WTC11 (cell line): ENCODE results near the gene SPACA7. TPM values are rescaled to one million over a fixed set of nuclear protein-coding genes. Genes with fewer than 3 reads are reported as not detected.

ENCODE experiments used
- ATAC-seq: fragments of 200-7000 bp; cut with Tn5 transposase; 2 replicates; pipeline ENCODE4 v1.10.0; 2021; ENCODE audit warnings: mild to moderate bottlenecking, moderate library complexity
- CTCF ChIA-PET: fragments of 300-600 bp; sonication (Branson Sonifier 250); formaldehyde crosslinking; loops from one replicate; lab custom pipeline; 2021; ENCODE audit warnings: antibody characterized with exemption; lab: Charles Lee
- POLR2A ChIA-PET: fragments of 350-600 bp; sonication (Branson Sonifier 250); formaldehyde crosslinking; loops from one replicate; lab custom pipeline; 2021; ENCODE audit warnings: antibody characterized with exemption; lab: Charles Lee
- DNase-seq: peaks from one replicate; pipeline ENCODE4 v3.0.0; 2021; ENCODE audit warnings: low spot score
- H3K27ac Mint-ChIP-seq: 2 replicates; pipeline ENCODE4 v1.8.0; 2021; ENCODE audit warnings: mixed read lengths
- H3K27me3 Mint-ChIP-seq: 2 replicates; pipeline ENCODE4 v1.8.0; 2021; ENCODE audit warnings: low read depth, mild to moderate bottlenecking, moderate library complexity, mixed read lengths
- H3K36me3 Mint-ChIP-seq: 2 replicates; pipeline ENCODE4 v1.8.0; 2021; ENCODE audit warnings: mixed read lengths
- H3K4me1 Mint-ChIP-seq: 2 replicates; pipeline ENCODE4 v1.8.0; 2022; ENCODE audit warnings: mixed read lengths
- H3K4me3 Mint-ChIP-seq: 2 replicates; pipeline ENCODE4 v1.8.0; 2021; ENCODE audit warnings: mild to moderate bottlenecking, moderate library complexity, mixed read lengths
- H3K9me3 Mint-ChIP-seq: 2 replicates; pipeline ENCODE4 v1.8.0; 2021; ENCODE audit warnings: mixed read lengths
- AFF4 ChIP-seq: sonication (generic); formaldehyde crosslinking; IDR thresholded peaks from 2 replicates; pipeline ENCODE4 v1.8.1; 2023; ENCODE audit warnings: mild to moderate bottlenecking, missing genetic modification reagents, borderline replicate concordance
- CREB1 ChIP-seq: sonication (generic); formaldehyde crosslinking; IDR thresholded peaks from 2 replicates; pipeline ENCODE4 v1.8.0; 2023; ENCODE audit warnings: mild to moderate bottlenecking, missing genetic modification reagents
- CTCF ChIP-seq: fragments of 200-600 bp; IDR thresholded peaks from 2 replicates; pipeline ENCODE4 v1.8.0; 2022; ENCODE audit warnings: antibody characterized with exemption
- E2F4 ChIP-seq: sonication (generic); formaldehyde crosslinking; IDR thresholded peaks from 2 replicates; pipeline ENCODE4 v1.8.1; 2022; ENCODE audit warnings: low read depth, mild to moderate bottlenecking, moderate library complexity, missing genetic modification reagents, borderline replicate concordance
- EMX1 ChIP-seq: fragments of 250-450 bp; sonication (Bioruptor Pico); IDR thresholded peaks from 2 replicates; pipeline ENCODE4 v1.8.0; 2021; ENCODE audit warnings: mild to moderate bottlenecking
- FOXJ3 ChIP-seq: sonication (generic); formaldehyde crosslinking; IDR thresholded peaks from 2 replicates; pipeline ENCODE4 v1.9.0; 2021; ENCODE audit warnings: missing genetic modification reagents, mild to moderate bottlenecking, borderline replicate concordance
- FOXK1 ChIP-seq: sonication (generic); formaldehyde crosslinking; IDR thresholded peaks from 2 replicates; pipeline ENCODE4 v1.8.0; 2022; ENCODE audit warnings: mild to moderate bottlenecking, moderate library complexity, missing genetic modification reagents
- FOXP1 ChIP-seq: sonication (generic); formaldehyde crosslinking; IDR thresholded peaks from 2 replicates; pipeline ENCODE4 v1.8.0; 2022; ENCODE audit warnings: missing genetic modification reagents, mild to moderate bottlenecking, moderate library complexity, borderline replicate concordance
- NR2C2 ChIP-seq: sonication (generic); formaldehyde crosslinking; IDR thresholded peaks from 2 replicates; pipeline ENCODE4 v1.8.0; 2022; ENCODE audit warnings: mild to moderate bottlenecking, missing genetic modification reagents
- TCF7 ChIP-seq: sonication (generic); formaldehyde crosslinking; IDR thresholded peaks from 2 replicates; pipeline ENCODE4 v1.8.0; 2022; ENCODE audit warnings: mild to moderate bottlenecking, low read depth, missing genetic modification reagents, moderate library complexity
- TEAD4 ChIP-seq: sonication (generic); formaldehyde crosslinking; IDR thresholded peaks from 2 replicates; pipeline ENCODE4 v1.8.0; 2022; ENCODE audit warnings: mild to moderate bottlenecking, missing genetic modification reagents
- ZBTB21 ChIP-seq: sonication (generic); formaldehyde crosslinking; IDR thresholded peaks from 2 replicates; pipeline ENCODE4 v1.8.1; 2023; ENCODE audit warnings: mild to moderate bottlenecking, missing genetic modification reagents, borderline replicate concordance
- ZMAT4 ChIP-seq: fragments of 250-450 bp; sonication (Bioruptor Pico); IDR thresholded peaks from 2 replicates; pipeline ENCODE4 v1.9.0; 2021; ENCODE audit warnings: mild to moderate bottlenecking
- ZNF138 ChIP-seq: sonication (generic); formaldehyde crosslinking; conservative IDR thresholded peaks from 2 replicates; pipeline ENCODE4 v1.8.1; 2022; ENCODE audit warnings: mild to moderate bottlenecking, moderate library complexity, missing genetic modification reagents
- ZNF317 ChIP-seq: sonication (generic); formaldehyde crosslinking; IDR thresholded peaks from 2 replicates; pipeline ENCODE4 v1.8.1; 2023; ENCODE audit warnings: low read depth, mild to moderate bottlenecking, moderate library complexity, missing genetic modification reagents, borderline replicate concordance
- total RNA-seq: library from RNA; stranded (reverse); gene quantifications from 3 replicates; pipeline ENCODE4 v1.2.3, GENCODE V29; 2021
- TF ChIP-seq, protein P1 (sequence below): sonication (generic); formaldehyde crosslinking; IDR thresholded peaks from 2 replicates; pipeline ENCODE4 v1.8.1; 2022; ENCODE audit warnings: missing genetic modification reagents, borderline replicate concordance

The SPACA7 gene
- total RNA-seq, 1 experiment from 2014 or later, result not detected

DNA sequence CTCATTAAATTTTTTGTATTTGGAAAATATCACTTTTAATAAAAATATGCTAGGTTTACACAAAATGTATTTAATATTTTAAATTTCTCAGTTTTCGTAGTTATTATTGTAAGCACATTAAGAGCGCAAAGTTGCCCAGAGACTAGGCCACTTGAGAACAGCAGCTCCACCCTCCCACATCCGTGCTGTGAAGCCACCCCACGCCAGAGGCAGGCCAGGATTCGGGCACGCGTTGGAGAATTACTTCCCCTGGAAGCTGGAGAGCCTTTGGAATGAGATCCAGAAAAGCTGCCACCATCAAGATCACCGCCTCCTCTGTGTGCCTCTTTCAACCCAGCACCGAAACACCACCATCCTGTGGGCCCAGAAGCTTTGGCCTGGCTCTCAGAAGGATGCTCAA is 41.0 kb upstream of the SPACA7 start:
- ChIA-PET POLR2A (no interaction called here), CTCF (interaction anchor here (0.5 to 1.3 kb wide), 4 partner anchors 109 to 467 kb away, joined by 3 to 5 read pairs (median 4); no protein-coding TSS in a partner anchor)
- peaks cover 16% of the 10 kb centered on the region for H3K4me1 Mint-ChIP-seq
- no peak for TF ChIP-seq AFF4 (CRISPR knock-in tag)
- no peak overlapping the region for H3K4me3 Mint-ChIP-seq
- peaks cover 9% of the 10 kb centered on the region for H3K36me3 Mint-ChIP-seq
- no peak for DNase-seq
- peaks cover 62% of the 10 kb centered on the region for H3K27me3 Mint-ChIP-seq
- peaks cover 30% of the 10 kb centered on the region for H3K9me3 Mint-ChIP-seq
- no peak for ATAC-seq
- H3K27ac Mint-ChIP-seq, result no peak overlapping the region

GRCh38 chr13:112341446-112341845 is 34.7 kb upstream of the SPACA7 start:
- Mint-ChIP-seq H3K9me3 (peaks cover 27% of the 10 kb centered on the region), H3K36me3 (peaks cover 7% of the 10 kb centered on the region), H3K27ac (no peak overlapping the region), H3K4me1 (peaks cover 27% of the 10 kb centered on the region), H3K27me3 (peaks cover 60% of the 10 kb centered on the region), H3K4me3 (no peak overlapping the region)
- no peak for DNase-seq
- no peak for ATAC-seq
- TF ChIP-seq, protein P1, sequence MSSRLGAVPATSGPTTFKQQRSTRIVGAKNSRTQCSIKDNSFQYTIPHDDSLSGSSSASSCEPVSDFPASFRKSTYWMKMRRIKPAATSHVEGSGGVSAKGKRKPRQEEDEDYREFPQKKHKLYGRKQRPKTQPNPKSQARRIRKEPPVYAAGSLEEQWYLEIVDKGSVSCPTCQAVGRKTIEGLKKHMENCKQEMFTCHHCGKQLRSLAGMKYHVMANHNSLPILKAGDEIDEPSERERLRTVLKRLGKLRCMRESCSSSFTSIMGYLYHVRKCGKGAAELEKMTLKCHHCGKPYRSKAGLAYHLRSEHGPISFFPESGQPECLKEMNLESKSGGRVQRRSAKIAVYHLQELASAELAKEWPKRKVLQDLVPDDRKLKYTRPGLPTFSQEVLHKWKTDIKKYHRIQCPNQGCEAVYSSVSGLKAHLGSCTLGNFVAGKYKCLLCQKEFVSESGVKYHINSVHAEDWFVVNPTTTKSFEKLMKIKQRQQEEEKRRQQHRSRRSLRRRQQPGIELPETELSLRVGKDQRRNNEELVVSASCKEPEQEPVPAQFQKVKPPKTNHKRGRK (CRISPR knock-in tag), result no peak
- no peak for TF ChIP-seq EMX1
- no peak for TF ChIP-seq TCF7
- no peak for TF ChIP-seq NR2C2
- no peak for TF ChIP-seq TEAD4
- no peak for TF ChIP-seq CREB1
- no peak for TF ChIP-seq ZBTB21 (CRISPR knock-in tag)
- TF ChIP-seq ZNF317, result no peak
- TF ChIP-seq AFF4 (CRISPR knock-in tag), result no peak
- no peak for TF ChIP-seq FOXJ3 (CRISPR knock-in tag)
- no peak for TF ChIP-seq ZMAT4 (CRISPR knock-in tag)
- TF ChIP-seq FOXK1, result no peak
- TF ChIP-seq CTCF, result no peak
- TF ChIP-seq E2F4 (CRISPR knock-in tag), result no peak
- no peak for TF ChIP-seq FOXP1 (CRISPR knock-in tag)
- no peak for TF ChIP-seq ZNF138 (CRISPR knock-in tag)
- ChIA-PET POLR2A (no interaction called here), CTCF (no interaction called here)
